Measurements from ENCODE around the gene SYPL1.

GRCh38 chr7:106056513-106057203 lies 55.5 kb downstream of the SYPL1 start:
- TF ChIP-seq CTCF (IDR thresholded peaks at IDR 0.05; ENCODE audit: low read depth, low read length, poor library complexity, severe bottlenecking) (peak; percentile 99), EZH2phosphoT487 (IDR thresholded peaks at IDR 0.05; ENCODE audit: borderline replicate concordance, low read length) (no peak)

All from DOHH2 (cell line).